SK-N-SH (cell line): ENCODE results near the gene THAP8. TPM values are rescaled to one million over a fixed set of nuclear protein-coding genes. Genes with fewer than 3 reads are reported as not detected.

Experiments
- ELF1 ChIP-seq: IDR thresholded peaks from 2 replicates; pipeline ENCODE4 v1.4.0; 2012
- EP300 ChIP-seq, 2 experiments: IDR thresholded peaks; 2 replicates each; pipeline versions ENCODE4 v1.4.0 to v1.6.1; 2012; ENCODE audit warnings: borderline replicate concordance in 1 of 2, low read depth in 1 of 2, low read length in 1 of 2
- FOXM1 ChIP-seq: IDR thresholded peaks from 2 replicates; pipeline ENCODE4 v1.4.0; 2012; ENCODE audit warnings: low read depth, mild to moderate bottlenecking
- GABPA ChIP-seq: IDR thresholded peaks from 2 replicates; pipeline ENCODE4 v1.4.0; 2012; ENCODE audit warnings: low read depth, mild to moderate bottlenecking
- JUND ChIP-seq: IDR thresholded peaks from 2 replicates; pipeline ENCODE4 v1.4.0; 2012
- NFIC ChIP-seq: IDR thresholded peaks from 2 replicates; pipeline ENCODE4 v1.4.0; 2012; ENCODE audit warnings: borderline replicate concordance
- NRF1 ChIP-seq: IDR thresholded peaks from 2 replicates; pipeline ENCODE4 v1.6.1; 2012; ENCODE audit warnings: low read depth, mild to moderate bottlenecking, low read length
- RFX5 ChIP-seq: IDR thresholded peaks from 2 replicates; pipeline ENCODE4 v1.6.1; 2012; ENCODE audit warnings: mild to moderate bottlenecking, improper control_type of control experiment, low read length
- SIN3A ChIP-seq: IDR thresholded peaks from 2 replicates; pipeline ENCODE4 v1.6.1; 2012; ENCODE audit warnings: low read depth, mild to moderate bottlenecking, low read length, moderate library complexity, borderline replicate concordance
- TEAD4 ChIP-seq: IDR thresholded peaks from 2 replicates; pipeline ENCODE4 v1.4.0; 2012; ENCODE audit warnings: mild to moderate bottlenecking, borderline replicate concordance; ENCODE audit not compliant: insufficient read depth
- YY1 ChIP-seq: IDR thresholded peaks from 2 replicates; pipeline ENCODE4 v1.4.0; 2012; ENCODE audit warnings: low read depth, mild to moderate bottlenecking
- polyA plus RNA-seq, 3 experiments: library from polyadenylated mRNA; depleted of rRNA; stranded (reverse); fragments of >200 nt; gene quantifications; 2 replicates each; pipeline ENCODE4 v1.2.3, GENCODE V29; 2012
- TF ChIP-seq, protein P1 (sequence below): IDR thresholded peaks from 2 replicates; pipeline ENCODE4 v1.6.1; 2012; ENCODE audit warnings: mild to moderate bottlenecking, low read depth, low read length, moderate library complexity
- TF ChIP-seq, protein P2 (sequence below): fragments of 150-350 bp; IDR thresholded peaks from 2 replicates; pipeline ENCODE4 v1.6.1; 2016; ENCODE audit warnings: mild to moderate bottlenecking, low read depth, low read length
- TF ChIP-seq, protein P3 (sequence below): IDR thresholded peaks from 2 replicates; pipeline ENCODE4 v1.4.0; 2012; ENCODE audit warnings: low read depth
- TF ChIP-seq, protein P4 (sequence below): fragments of 150-350 bp; IDR thresholded peaks from 2 replicates; pipeline ENCODE4 v1.6.1; 2017; ENCODE audit warnings: antibody characterized with exemption, low read length, low read depth, borderline replicate concordance
- TF ChIP-seq, protein P5 (sequence below): IDR thresholded peaks from 2 replicates; pipeline ENCODE4 v1.4.0; 2012; ENCODE audit warnings: low read depth, borderline replicate concordance

The THAP8 gene
- polyA plus RNA-seq, 1 of the 3 experiments (the other 2 are of a cell fraction) = 6.3 TPM

DNA sequence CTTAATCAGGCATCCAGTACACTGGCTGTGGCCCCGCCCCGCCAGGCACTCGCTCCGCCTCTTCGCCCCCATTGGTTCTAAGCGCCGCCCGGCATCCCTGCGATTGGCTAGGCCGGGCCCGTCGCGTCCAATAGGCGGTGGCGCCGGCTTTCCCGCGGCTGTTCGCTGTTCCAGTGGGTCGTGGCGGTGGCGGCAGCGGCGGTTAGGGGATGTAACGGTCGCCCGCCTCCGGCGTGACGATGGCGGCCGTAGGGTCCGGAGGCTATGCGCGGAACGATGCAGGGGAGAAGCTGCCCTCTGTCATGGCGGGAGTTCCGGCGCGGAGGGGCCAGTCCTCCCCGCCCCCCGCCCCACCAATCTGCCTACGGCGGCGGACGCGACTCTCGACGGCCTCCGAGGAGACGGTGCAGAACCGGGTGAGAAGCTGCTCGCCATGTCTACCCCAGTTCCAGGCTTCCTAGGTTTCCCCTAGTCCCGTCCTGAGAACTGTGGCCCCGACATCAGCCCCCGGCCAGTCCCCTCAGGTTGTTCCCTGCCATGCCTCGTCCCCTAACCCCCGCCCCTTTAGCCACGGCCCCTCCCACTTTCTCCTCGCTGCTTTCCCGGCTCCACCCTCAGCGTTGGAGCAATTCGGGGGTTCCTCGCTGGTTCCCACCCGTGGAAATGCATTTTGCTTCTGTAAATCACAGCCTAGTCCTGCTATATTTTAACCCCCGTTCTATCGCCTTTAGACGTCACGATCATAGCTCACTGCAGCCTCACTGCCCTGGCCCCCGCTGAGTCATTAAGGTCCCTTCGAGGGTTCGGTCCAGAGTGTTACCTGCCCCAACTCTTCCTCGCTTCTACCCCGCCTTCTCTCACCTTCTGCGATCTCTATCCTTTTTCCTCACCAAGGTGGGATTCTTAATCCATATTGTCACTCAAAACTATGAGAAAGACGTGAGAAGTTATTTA, 925 bp upstream of the THAP8 start, which contains the start of gene WDR62 (continued):
- TF ChIP-seq, protein P1, sequence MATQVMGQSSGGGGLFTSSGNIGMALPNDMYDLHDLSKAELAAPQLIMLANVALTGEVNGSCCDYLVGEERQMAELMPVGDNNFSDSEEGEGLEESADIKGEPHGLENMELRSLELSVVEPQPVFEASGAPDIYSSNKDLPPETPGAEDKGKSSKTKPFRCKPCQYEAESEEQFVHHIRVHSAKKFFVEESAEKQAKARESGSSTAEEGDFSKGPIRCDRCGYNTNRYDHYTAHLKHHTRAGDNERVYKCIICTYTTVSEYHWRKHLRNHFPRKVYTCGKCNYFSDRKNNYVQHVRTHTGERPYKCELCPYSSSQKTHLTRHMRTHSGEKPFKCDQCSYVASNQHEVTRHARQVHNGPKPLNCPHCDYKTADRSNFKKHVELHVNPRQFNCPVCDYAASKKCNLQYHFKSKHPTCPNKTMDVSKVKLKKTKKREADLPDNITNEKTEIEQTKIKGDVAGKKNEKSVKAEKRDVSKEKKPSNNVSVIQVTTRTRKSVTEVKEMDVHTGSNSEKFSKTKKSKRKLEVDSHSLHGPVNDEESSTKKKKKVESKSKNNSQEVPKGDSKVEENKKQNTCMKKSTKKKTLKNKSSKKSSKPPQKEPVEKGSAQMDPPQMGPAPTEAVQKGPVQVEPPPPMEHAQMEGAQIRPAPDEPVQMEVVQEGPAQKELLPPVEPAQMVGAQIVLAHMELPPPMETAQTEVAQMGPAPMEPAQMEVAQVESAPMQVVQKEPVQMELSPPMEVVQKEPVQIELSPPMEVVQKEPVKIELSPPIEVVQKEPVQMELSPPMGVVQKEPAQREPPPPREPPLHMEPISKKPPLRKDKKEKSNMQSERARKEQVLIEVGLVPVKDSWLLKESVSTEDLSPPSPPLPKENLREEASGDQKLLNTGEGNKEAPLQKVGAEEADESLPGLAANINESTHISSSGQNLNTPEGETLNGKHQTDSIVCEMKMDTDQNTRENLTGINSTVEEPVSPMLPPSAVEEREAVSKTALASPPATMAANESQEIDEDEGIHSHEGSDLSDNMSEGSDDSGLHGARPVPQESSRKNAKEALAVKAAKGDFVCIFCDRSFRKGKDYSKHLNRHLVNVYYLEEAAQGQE = no peak
- TF ChIP-seq FOXM1 (peak; percentile 81), RFX5 (no peak; the same call in 1 of the 2 replicates), ELF1 (no peak), JUND (no peak), SIN3A (peak; percentile 97), NRF1 (no peak), GABPA (no peak), NFIC (no peak; the same call in 1 of the 2 replicates), EP300 (IDR thresholded peaks at IDR 0.05; ENCODE audit: borderline replicate concordance in 1 of 2, low read depth in 1 of 2, low read length in 1 of 2) (no peak), YY1 (peak; percentile 56; the same call in 1 of the 2 replicates), TEAD4 (no peak)
- TF ChIP-seq, protein P2, sequence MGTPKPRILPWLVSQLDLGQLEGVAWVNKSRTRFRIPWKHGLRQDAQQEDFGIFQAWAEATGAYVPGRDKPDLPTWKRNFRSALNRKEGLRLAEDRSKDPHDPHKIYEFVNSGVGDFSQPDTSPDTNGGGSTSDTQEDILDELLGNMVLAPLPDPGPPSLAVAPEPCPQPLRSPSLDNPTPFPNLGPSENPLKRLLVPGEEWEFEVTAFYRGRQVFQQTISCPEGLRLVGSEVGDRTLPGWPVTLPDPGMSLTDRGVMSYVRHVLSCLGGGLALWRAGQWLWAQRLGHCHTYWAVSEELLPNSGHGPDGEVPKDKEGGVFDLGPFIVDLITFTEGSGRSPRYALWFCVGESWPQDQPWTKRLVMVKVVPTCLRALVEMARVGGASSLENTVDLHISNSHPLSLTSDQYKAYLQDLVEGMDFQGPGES = peak; percentile 51; the same call in 1 of the 2 replicates
- TF ChIP-seq, protein P3, sequence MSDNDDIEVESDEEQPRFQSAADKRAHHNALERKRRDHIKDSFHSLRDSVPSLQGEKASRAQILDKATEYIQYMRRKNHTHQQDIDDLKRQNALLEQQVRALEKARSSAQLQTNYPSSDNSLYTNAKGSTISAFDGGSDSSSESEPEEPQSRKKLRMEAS = peak; percentile 64; the same call in 1 of the 2 replicates
- TF ChIP-seq, protein P4, sequence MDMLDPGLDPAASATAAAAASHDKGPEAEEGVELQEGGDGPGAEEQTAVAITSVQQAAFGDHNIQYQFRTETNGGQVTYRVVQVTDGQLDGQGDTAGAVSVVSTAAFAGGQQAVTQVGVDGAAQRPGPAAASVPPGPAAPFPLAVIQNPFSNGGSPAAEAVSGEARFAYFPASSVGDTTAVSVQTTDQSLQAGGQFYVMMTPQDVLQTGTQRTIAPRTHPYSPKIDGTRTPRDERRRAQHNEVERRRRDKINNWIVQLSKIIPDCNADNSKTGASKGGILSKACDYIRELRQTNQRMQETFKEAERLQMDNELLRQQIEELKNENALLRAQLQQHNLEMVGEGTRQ = no peak
- TF ChIP-seq, protein P5, sequence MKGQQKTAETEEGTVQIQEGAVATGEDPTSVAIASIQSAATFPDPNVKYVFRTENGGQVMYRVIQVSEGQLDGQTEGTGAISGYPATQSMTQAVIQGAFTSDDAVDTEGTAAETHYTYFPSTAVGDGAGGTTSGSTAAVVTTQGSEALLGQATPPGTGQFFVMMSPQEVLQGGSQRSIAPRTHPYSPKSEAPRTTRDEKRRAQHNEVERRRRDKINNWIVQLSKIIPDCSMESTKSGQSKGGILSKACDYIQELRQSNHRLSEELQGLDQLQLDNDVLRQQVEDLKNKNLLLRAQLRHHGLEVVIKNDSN = no peak
